GM18526 (cell line): Measurements from ENCODE around the gene TMEM126B.

Source experiments
- POLR2A ChIP-seq: IDR thresholded peaks from 3 replicates; pipeline ENCODE4 v1.6.1; 2011; ENCODE audit not compliant: insufficient read length; ENCODE audit errors: extremely low read depth

Gene TMEM126B

DNA sequence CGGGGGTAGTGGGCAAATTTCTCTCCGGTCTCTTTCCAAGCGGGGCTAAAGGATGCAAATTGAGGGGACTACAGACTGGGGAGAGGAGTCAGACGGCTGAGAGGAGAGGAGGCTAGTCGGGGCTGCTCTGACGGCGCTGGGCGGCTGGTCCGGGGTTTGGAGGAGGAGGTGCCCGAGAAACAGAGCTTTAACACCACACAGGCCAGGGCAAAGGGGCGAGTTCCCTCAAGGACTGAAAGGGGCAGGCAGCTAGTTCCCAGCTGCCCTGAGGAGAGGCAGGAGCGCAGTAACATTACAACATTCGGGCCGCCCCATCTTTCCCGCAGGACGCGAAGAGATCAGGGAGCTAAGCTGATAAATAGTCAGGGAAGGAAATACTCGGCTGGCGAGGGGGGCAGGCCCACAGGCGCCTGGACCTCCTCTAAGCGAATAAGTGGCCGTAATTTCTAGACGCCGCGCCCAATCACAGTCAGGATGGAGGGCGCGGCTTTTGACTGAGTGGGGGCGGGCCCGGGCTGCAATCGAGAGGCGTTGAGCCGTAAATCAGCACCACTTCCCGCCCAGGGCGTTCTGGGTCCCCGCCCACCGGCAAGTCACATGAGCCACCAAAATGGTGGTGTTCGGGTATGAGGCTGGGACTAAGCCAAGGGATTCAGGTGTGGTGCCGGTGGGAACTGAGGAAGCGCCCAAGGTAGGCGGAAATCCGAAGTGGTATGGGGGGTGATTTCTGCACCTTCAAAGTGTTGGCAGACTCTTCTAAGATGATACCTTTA is at the start of gene TMEM126B:
TMEM126B (plus strand) TSS at position 596 of the 773 bp plus-strand sequence; CDS start at position 611, 15 bp downstream.
- peak; percentile 79 for TF ChIP-seq POLR2A

- no peak for TF ChIP-seq POLR2A
These were observed 46.3 kb upstream of the TMEM126B start for GRCh38 chr11:85582111-85582510.

GRCh38 chr11:85589373-85589772 is 39.0 kb upstream of the TMEM126B start:
- no peak for TF ChIP-seq POLR2A

DNA sequence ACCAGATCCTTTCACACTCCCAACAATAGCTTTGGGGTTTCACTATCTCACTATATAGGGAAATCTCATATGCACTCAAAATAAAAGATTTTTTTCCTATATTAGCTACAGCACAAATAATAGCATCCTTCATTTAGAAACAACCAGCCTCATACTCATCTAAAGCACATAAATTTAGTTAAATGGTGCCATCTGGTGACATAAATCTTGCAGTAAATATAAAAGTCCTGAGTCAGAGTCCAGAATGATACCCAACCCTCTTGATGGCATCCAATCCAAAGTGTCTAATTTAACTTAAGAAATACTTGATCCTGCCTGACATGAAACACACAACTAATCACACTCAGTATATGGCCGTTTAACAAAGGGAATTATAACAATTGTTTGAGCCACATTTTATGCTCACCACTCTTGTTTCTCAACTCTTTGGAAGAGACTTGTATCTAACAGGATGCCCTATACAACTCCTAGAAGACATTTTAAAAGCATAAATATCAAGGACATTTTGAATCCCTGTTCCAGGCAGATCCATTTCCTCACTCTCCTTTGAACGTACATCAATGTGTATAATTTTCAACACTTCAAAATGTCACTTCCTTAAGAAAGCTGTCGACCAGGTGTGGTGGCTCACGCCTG is 37.4 kb upstream of the TMEM126B start:
- TF ChIP-seq POLR2A: no peak

DNA sequence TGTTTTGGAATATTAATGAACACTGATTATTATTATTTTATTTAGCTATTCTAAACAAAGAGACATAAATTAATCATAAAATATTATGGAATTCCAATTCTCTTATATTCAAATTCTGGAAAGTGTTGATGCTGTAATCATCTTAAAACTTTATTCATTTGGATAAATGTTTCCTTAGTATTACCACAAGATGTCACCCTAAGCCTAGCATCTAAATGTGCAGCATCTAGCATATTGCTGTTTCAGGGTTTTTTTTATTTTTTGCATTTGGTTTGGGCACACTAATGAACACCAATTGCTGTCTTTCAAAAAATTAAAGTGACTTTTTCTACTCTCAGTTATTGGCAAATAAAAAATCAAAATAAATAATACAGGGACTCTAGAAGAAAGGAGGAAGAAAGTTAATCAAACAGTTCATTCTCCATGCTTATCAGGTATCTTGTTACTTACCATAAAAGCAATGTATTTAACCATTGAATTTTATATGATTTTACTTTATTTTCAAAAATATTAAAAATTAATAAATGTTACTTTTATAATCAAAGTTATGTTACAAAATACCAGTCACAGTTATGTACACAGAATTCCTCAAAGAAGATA is 33.0 kb upstream of the TMEM126B start:
- no peak for TF ChIP-seq POLR2A

- no peak for TF ChIP-seq POLR2A
These were observed 31.5 kb upstream of the TMEM126B start for GRCh38 chr11:85596886-85597285.

DNA sequence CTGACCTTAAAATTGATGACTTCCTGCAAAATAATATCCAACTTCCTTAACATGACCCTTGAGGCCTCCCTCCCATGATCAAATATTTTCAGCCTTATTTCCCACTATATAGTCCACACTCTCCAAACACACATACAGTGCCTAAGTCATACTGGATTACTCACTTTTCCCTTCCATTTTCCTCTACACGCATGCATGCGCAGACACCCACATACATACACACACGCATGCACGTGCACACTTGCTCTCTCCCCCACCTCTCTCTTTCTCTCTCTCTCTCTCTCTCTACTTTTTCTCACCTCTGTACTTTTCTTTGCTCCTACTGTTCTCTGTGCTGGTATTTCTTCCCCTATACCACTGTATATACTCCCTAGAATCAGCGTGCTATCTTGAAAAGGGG is 29.3 kb upstream of the TMEM126B start:
- TF ChIP-seq POLR2A: no peak

GRCh38 chr11:85602526-85603213 is 25.7 kb upstream of the TMEM126B start:
- TF ChIP-seq POLR2A: no peak

GRCh38 chr11:85603220-85603619 is 25.2 kb upstream of the TMEM126B start:
- TF ChIP-seq POLR2A: no peak

DNA sequence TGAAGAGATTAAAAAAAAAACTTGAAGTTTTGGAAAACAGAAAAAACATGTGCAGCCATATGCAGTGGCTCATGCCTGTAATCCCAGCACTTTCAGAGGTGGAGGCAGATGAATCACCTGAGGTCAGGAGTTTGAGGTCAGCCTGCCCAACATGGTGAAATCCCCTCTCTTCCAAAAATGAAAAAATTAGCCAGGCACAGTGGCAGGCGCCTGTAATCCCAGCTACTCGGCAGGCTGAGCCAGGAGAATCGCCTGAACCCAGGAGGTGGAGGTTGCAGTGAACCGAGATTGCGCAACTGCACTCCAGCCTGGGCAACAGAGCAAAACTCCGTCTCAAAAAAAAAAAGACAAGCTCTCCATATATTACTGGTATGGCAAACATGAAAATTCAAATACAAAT is 8.9 kb upstream of the TMEM126B start:
- no peak for TF ChIP-seq POLR2A

GRCh38 chr11:85620256-85620655 is 8.1 kb upstream of the TMEM126B start:
- no peak for TF ChIP-seq POLR2A

DNA sequence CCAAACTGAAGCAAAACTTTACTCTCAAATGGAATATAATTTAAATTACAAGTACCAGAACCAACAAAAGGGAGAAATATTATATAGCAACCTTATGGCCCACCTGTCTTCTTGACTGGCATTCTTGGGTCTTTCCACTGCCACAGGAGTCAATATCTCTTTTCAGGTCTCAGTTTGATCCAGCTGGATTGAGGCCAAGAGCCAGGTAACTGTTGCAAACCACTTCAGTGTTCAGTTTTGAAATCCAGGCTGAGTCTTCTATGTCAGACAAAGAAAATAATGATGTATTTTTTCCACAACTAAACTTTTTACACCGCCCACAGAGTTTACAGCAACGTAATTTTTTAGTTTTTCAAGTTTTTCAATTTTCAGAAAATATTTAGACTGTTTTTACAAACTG is 1.9 kb upstream of the TMEM126B start:
- no peak for TF ChIP-seq POLR2A

DNA sequence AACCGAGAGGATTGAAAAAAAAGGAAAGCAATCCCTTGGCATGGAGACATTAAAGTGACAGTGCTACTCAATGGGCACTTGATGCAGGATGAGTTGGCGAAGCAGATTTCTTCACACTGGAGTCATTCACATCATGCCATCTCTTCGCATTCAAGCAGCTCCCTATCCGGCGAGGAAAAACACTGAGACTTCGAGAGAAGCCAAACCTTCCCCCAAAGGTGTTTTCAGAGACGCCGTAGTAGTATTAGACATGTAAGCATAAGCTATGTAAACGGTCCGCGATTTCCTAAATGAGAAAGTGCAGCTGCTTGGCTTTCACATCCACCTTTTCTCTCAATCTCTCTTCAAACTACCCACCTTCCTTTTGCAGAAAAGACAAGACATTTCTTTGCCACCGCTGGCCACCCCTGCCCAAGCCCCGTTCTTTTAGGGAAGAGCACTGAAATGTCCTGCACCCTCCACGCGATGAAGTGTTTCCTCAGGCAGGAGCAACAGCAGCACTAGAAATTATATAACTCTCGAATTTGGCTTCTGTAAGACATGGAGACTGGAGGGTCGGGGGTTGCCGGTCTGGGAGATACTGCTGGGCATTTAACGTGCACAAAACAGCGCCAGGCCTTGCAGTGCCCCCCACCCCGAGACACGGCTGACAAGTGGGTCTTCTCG is 928 bp upstream of the TMEM126B start, which contains the start of gene DLG2:
DLG2 (minus strand) TSS at position 13 of the 666 bp plus-strand sequence.
- TF ChIP-seq POLR2A: no peak

GRCh38 chr11:85628771-85629341 is 463 bp downstream of the TMEM126B start:
- no peak for TF ChIP-seq POLR2A

- no peak for TF ChIP-seq POLR2A
These were observed 6.4 kb downstream of the TMEM126B start for GRCh38 chr11:85634747-85635146.
